Measurements from ENCODE around the gene DNAH2.
"Not testable (repeated sequence)": the region's sequence is repeated elsewhere in the genome, so short reads cannot be mapped to it uniquely, and the experiment has no call there.

DNAH2 gene

GRCh38 chr17:7777017-7777416 is 59.5 kb downstream of the DNAH2 start:
- DNase-seq, result no peak

GRCh38 chr17:7780736-7781135 is 63.2 kb downstream of the DNAH2 start:
- no peak for DNase-seq

- DNase-seq, result no peak
These were observed 63.9 kb downstream of the DNAH2 start for GRCh38 chr17:7781429-7781828.

GRCh38 chr17:7782240-7782639 is 64.7 kb downstream of the DNAH2 start:
- no peak for DNase-seq

- DNase-seq, result no peak
These were observed 69.3 kb downstream of the DNAH2 start for GRCh38 chr17:7786866-7787265.

- DNase-seq, result no peak
These were observed 71.6 kb downstream of the DNAH2 start for GRCh38 chr17:7789131-7789530.

- no peak for DNase-seq
These were observed 72.6 kb downstream of the DNAH2 start for GRCh38 chr17:7790150-7790549.

GRCh38 chr17:7792611-7793010 is 75.1 kb downstream of the DNAH2 start:
- DNase-seq, result no peak

GRCh38 chr17:7794075-7794663 is 76.6 kb downstream of the DNAH2 start:
- DNase-seq, result no peak

- no peak for DNase-seq
These were observed 80.4 kb downstream of the DNAH2 start for GRCh38 chr17:7797976-7798375.

GRCh38 chr17:7798839-7799238 is 81.3 kb downstream of the DNAH2 start:
- DNase-seq, result no peak

- DNase-seq, result no peak
These were observed 86.4 kb downstream of the DNAH2 start for GRCh38 chr17:7803981-7804380.

- DNase-seq, result no peak
These were observed 89.0 kb downstream of the DNAH2 start for GRCh38 chr17:7806587-7806986.

GRCh38 chr17:7807206-7807605 is 89.7 kb downstream of the DNAH2 start:
- DNase-seq, result no peak

GRCh38 chr17:7809086-7809790 is 91.7 kb downstream of the DNAH2 start:
- DNase-seq, result no peak

- not testable (repeated sequence) for DNase-seq
These were observed 92.3 kb downstream of the DNAH2 start for GRCh38 chr17:7809791-7810343.

GRCh38 chr17:7811251-7811650 is 93.7 kb downstream of the DNAH2 start:
- no peak for DNase-seq

- no peak for DNase-seq
These were observed 97.4 kb downstream of the DNAH2 start for GRCh38 chr17:7814969-7815368.

- DNase-seq, result no peak
These were observed 99.5 kb downstream of the DNAH2 start for GRCh38 chr17:7816926-7817642.

GRCh38 chr17:7817643-7817964 is 100.1 kb downstream of the DNAH2 start:
- no peak for DNase-seq

GRCh38 chr17:7818026-7818425 is 100.5 kb downstream of the DNAH2 start:
- DNase-seq, result no peak

- DNase-seq, result no peak
These were observed 101.5 kb downstream of the DNAH2 start for GRCh38 chr17:7818746-7819645.

GRCh38 chr17:7820231-7820630 is 102.7 kb downstream of the DNAH2 start:
- no peak for DNase-seq
